Lower leg skin (tissue), 3 donors: Measurements from ENCODE around the gene COX7B2.

Experiments
- POLR2A ChIP-seq, 2 donors: fragments of 450-650 bp; IDR thresholded peaks; one replicate each; pipeline ENCODE4 v1.6.1; 2016 to 2017; ENCODE audit warnings: antibody characterized with exemption in 2 of 2, mild to moderate bottlenecking in 1 of 2, moderate library complexity in 1 of 2
- TF ChIP-seq, protein P1 (sequence below), 3 donors: fragments of 450-650 bp; IDR thresholded peaks; one replicate each; pipeline ENCODE4 v1.5.1; 2016; ENCODE audit warnings: antibody characterized with exemption in 3 of 3, mild to moderate bottlenecking in 3 of 3, moderate library complexity in 2 of 3

DNA sequence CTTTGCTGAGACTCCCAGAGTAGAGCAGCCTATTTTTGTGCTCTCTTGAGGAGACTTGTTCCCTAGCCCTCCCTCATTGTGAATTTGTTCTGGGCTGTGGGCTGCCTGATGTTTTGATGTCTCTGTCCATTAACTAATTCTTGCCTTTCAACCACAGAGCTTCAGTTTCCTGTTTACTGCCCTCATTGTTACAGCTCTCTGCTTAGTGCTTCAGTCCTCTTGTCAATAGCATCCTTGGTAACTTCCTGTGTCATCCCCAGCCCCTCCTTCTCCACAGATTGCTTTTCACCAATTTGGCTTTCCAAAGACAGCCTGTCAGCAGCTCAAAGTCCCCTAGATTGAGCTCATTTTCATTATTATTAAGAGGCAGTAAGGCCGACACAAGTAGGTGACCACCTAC is 69.9 kb downstream of the COX7B2 start:
- TF ChIP-seq, protein P1, sequence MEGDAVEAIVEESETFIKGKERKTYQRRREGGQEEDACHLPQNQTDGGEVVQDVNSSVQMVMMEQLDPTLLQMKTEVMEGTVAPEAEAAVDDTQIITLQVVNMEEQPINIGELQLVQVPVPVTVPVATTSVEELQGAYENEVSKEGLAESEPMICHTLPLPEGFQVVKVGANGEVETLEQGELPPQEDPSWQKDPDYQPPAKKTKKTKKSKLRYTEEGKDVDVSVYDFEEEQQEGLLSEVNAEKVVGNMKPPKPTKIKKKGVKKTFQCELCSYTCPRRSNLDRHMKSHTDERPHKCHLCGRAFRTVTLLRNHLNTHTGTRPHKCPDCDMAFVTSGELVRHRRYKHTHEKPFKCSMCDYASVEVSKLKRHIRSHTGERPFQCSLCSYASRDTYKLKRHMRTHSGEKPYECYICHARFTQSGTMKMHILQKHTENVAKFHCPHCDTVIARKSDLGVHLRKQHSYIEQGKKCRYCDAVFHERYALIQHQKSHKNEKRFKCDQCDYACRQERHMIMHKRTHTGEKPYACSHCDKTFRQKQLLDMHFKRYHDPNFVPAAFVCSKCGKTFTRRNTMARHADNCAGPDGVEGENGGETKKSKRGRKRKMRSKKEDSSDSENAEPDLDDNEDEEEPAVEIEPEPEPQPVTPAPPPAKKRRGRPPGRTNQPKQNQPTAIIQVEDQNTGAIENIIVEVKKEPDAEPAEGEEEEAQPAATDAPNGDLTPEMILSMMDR (IDR thresholded peaks at IDR 0.05): no peak
- TF ChIP-seq POLR2A (IDR thresholded peaks at IDR 0.05): no peak
